GM12878 (cell line): ENCODE results near the gene ZNF768. TPM values are rescaled to one million over a fixed set of nuclear protein-coding genes. Genes with fewer than 3 reads are reported as not detected.
A peak's percentile ranks its signal among the peaks of the same experiment; 100 is the strongest.

Experiments
- CBFB ChIP-seq: IDR thresholded peaks from 2 replicates; pipeline ENCODE4 v1.6.1; 2016; ENCODE audit warnings: antibody characterized with exemption, low read depth
- CBX5 ChIP-seq: sonication (generic); IDR thresholded peaks from 2 replicates; pipeline ENCODE4 v1.6.1; 2016; ENCODE audit warnings: low read depth, moderate library complexity, mild to moderate bottlenecking, inconsistent platforms
- CHD2 ChIP-seq: IDR thresholded peaks from 2 replicates; pipeline ENCODE4 v1.6.1; 2011; ENCODE audit warnings: low read depth, low read length, improper control_type of control experiment, borderline replicate concordance
- FOXM1 ChIP-seq: IDR thresholded peaks from 2 replicates; pipeline ENCODE4 v1.6.1; 2012; ENCODE audit warnings: low read depth, mild to moderate bottlenecking, inconsistent platforms, low read length, moderate library complexity
- HDAC6 ChIP-seq: fragments of 200-600 bp; sonication (generic); IDR thresholded peaks from one replicate; pipeline ENCODE4 v1.8.0; 2017; ENCODE audit warnings: antibody characterized with exemption; ENCODE audit not compliant: unreplicated experiment
- HDGF ChIP-seq: fragments of 450-650 bp; IDR thresholded peaks from 2 replicates; pipeline ENCODE4 v1.6.1; 2016; ENCODE audit warnings: antibody characterized with exemption
- IKZF1 ChIP-seq: fragments of 450-650 bp; conservative IDR thresholded peaks from 2 replicates; pipeline ENCODE4 v1.6.1; 2017; ENCODE audit warnings: antibody characterized with exemption, mild to moderate bottlenecking
- IRF4 ChIP-seq: IDR thresholded peaks from 2 replicates; pipeline ENCODE4 v1.6.1; 2011; ENCODE audit warnings: low read depth, low read length
- MEF2A ChIP-seq: IDR thresholded peaks from 2 replicates; pipeline ENCODE4 v1.6.1; 2011; ENCODE audit warnings: low read depth, mild to moderate bottlenecking, low read length, moderate library complexity; ENCODE audit not compliant: insufficient read depth
- MYB ChIP-seq: fragments of 150-350 bp; IDR thresholded peaks from 2 replicates; pipeline ENCODE4 v1.6.1; 2014; ENCODE audit warnings: mild to moderate bottlenecking, low read depth, low read length, borderline replicate concordance
- NFXL1 ChIP-seq: fragments of 450-650 bp; IDR thresholded peaks from 2 replicates; pipeline ENCODE4 v1.6.1; 2017; ENCODE audit warnings: antibody characterized with exemption, mild to moderate bottlenecking, borderline replicate concordance
- NR2C2 ChIP-seq: IDR thresholded peaks from 2 replicates; pipeline ENCODE4 v1.6.1; 2011; ENCODE audit warnings: borderline replicate concordance, low read depth; ENCODE audit not compliant: control insufficient read depth, insufficient read length
- PAX5 ChIP-seq: IDR thresholded peaks from 2 replicates; pipeline ENCODE4 v1.6.1; 2011; ENCODE audit warnings: low read depth, low read length, borderline replicate concordance
- POLR2A ChIP-seq: IDR thresholded peaks from 2 replicates; pipeline ENCODE4 v1.6.1; 2011; ENCODE audit warnings: low read depth, mild to moderate bottlenecking, low read length
- RELA ChIP-seq: fragments of 450-650 bp; IDR thresholded peaks from 2 replicates; pipeline ENCODE4 v1.8.0; 2014; ENCODE audit warnings: borderline replicate concordance; ENCODE audit not compliant: partially characterized antibody
- RUNX3 ChIP-seq: IDR thresholded peaks from 2 replicates; pipeline ENCODE4 v1.6.1; 2012; ENCODE audit warnings: low read length, inconsistent platforms
- SMAD5 ChIP-seq: IDR thresholded peaks from 2 replicates; pipeline ENCODE4 v1.6.1; 2016; ENCODE audit warnings: antibody characterized with exemption, low read depth
- SREBF1 ChIP-seq: IDR thresholded peaks from 2 replicates; pipeline ENCODE4 v1.6.1; 2012; ENCODE audit warnings: mild to moderate bottlenecking, low read length
- SREBF2 ChIP-seq: IDR thresholded peaks from 2 replicates; pipeline ENCODE4 v1.6.1; 2012; ENCODE audit warnings: mild to moderate bottlenecking, low read length
- TCF7 ChIP-seq: IDR thresholded peaks from 2 replicates; pipeline ENCODE4 v1.6.1; 2014; ENCODE audit warnings: antibody characterized with exemption, borderline replicate concordance
- ZNF274 ChIP-seq: IDR thresholded peaks from one replicate; pipeline ENCODE4 v1.8.0; 2011; ENCODE audit not compliant: insufficient read length, insufficient read depth
- ZNF622 ChIP-seq: fragments of 450-650 bp; IDR thresholded peaks from 2 replicates; pipeline ENCODE4 v1.6.1; 2017; ENCODE audit warnings: mild to moderate bottlenecking, inconsistent platforms
- polyA plus RNA-seq, 11 experiments: library from polyadenylated mRNA; depleted of rRNA in 4 of 11; unstranded in 6 of 11; stranded (reverse) in 5 of 11; fragments of >200 nt; fragmentation: Nextera tagmentation in 4 of 11; fragmentation: Illumina TruSeq in 1 of 11; extraction: Ambion mirVana in 4 of 11; extraction: Trizol in 1 of 11; gene quantifications; 1 replicate in 1 of 11; 2 replicates in 10 of 11; pipeline versions ENCODE4 v1.2.1 to v1.2.3, GENCODE V29; 2011 to 2016; ENCODE audit warnings: inconsistent platforms in 2 of 11, missing spikeins in 2 of 11, low read depth in 1 of 11
- total RNA-seq, 4 experiments: library from RNA; depleted of rRNA in 3 of 4; stranded (reverse); fragments of >200 nt in 3 of 4; fragmentation: Illumina TruSeq in 1 of 4; extraction: Trizol in 1 of 4; gene quantifications; 2 replicates each; pipeline versions ENCODE4 v1.2.1 to v1.2.3, GENCODE V29; 2013 to 2021
- TF ChIP-seq, protein P1 (sequence below): IDR thresholded peaks from 2 replicates; pipeline ENCODE4 v1.6.1; 2011; ENCODE audit warnings: mild to moderate bottlenecking, low read depth, low read length, moderate library complexity; ENCODE audit not compliant: insufficient replicate concordance
- TF ChIP-seq, protein P2 (sequence below): fragments of 450-650 bp; formaldehyde crosslinking; IDR thresholded peaks from 2 replicates; pipeline ENCODE4 v1.4.0; 2022; ENCODE audit warnings: mild to moderate bottlenecking, moderate library complexity
- TF ChIP-seq, protein P3 (sequence below): fragments of 450-650 bp; IDR thresholded peaks from 2 replicates; pipeline ENCODE4 v1.6.1; 2018; ENCODE audit warnings: mild to moderate bottlenecking, low read depth, moderate library complexity; ENCODE audit not compliant: partially characterized antibody

ZNF768 gene
- total and polyA plus RNA-seq, 10 of the 15 experiments (the other 5 are each of a cell fraction or from before 2014, with no cell fraction given) = 0.05 to 23.1 (median 9.1) TPM

DNA sequence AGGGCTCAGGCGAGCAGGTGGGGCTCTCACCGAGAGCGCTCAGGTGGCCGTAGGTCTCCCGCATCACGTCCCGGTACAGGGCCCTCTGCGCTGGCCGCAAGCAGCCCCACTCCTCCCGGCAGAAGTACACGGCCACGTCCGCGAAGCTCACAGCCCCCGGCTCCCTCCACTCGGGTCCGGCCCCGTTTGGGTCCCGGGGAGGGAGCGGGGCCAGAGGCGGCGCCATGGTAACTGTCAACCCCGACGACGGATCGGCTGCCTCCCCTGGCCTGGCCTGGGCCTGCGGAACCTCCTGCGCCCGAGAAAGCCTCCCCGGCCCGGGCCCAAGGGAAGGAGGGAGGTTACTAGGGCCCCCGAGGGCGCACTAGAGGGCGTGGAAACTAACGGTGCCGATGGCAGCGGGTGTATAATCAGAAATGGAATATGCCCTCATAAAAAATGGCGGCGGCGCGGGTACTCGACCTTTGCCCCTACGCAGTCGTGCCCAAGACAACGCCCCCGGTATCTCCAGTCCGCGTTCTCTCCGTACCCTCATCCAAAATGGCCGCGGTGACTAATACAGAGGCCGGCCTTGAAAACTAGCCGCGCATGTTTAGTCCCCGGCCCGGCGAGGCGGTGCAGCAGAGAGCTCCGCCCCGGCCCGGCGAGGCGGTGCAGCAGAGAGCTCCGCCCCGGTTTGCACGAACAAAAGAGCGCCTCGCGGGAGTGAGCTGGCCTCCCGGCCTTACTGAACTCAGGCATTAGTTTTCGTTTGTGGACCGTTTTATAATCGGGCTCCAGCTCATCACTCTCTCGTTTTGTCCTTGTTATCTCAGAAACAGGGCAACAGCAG, 31.8 kb upstream of the ZNF768 start, which contains the start of gene ZNF764 (continued):
- TF ChIP-seq FOXM1 (no peak), HDAC6 (no peak), RELA (no peak), HDGF (no peak), NFXL1 (no peak), IRF4 (no peak), MYB (no peak), MEF2A (0 out of 2 replicates have a peak, but pooled peaks have one; percentile 52), ZNF622 (no peak), SREBF1 (peak; percentile 79), SREBF2 (no peak), CHD2 (peak; percentile 73), NR2C2 (peak; percentile 79), IKZF1 (peak; percentile 97), POLR2A (peak; percentile 68), ZNF274 (no peak), PAX5 (no peak), CBFB (peak; percentile 45; the same call in 1 of the 2 replicates), CBX5 (no peak), RUNX3 (0 out of 2 replicates have a peak, but pooled peaks have one; percentile 43), TCF7 (no peak), SMAD5 (no peak; the same call in 1 of the 2 replicates)
- TF ChIP-seq, protein P1, sequence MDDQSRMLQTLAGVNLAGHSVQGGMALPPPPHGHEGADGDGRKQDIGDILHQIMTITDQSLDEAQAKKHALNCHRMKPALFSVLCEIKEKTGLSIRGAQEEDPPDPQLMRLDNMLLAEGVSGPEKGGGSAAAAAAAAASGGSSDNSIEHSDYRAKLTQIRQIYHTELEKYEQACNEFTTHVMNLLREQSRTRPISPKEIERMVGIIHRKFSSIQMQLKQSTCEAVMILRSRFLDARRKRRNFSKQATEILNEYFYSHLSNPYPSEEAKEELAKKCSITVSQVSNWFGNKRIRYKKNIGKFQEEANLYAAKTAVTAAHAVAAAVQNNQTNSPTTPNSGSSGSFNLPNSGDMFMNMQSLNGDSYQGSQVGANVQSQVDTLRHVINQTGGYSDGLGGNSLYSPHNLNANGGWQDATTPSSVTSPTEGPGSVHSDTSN = no peak
- TF ChIP-seq, protein P2, sequence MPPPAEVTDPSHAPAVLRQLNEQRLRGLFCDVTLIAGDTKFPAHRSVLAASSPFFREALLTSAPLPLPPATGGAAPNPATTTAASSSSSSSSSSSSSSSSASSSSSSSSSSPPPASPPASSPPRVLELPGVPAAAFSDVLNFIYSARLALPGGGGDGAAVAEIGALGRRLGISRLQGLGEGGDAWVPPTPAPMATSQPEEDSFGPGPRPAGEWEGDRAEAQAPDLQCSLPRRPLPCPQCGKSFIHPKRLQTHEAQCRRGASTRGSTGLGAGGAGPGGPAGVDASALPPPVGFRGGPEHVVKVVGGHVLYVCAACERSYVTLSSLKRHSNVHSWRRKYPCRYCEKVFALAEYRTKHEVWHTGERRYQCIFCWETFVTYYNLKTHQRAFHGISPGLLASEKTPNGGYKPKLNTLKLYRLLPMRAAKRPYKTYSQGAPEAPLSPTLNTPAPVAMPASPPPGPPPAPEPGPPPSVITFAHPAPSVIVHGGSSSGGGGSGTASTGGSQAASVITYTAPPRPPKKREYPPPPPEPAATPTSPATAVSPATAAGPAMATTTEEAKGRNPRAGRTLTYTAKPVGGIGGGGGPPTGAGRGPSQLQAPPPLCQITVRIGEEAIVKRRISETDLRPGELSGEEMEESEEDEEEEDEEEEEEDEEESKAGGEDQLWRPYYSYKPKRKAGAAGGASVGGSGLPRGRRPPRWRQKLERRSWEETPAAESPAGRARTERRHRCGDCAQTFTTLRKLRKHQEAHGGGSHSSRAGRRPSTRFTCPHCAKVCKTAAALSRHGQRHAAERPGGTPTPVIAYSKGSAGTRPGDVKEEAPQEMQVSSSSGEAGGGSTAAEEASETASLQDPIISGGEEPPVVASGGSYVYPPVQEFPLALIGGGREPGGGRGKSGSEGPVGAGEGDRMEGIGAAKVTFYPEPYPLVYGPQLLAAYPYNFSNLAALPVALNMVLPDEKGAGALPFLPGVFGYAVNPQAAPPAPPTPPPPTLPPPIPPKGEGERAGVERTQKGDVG (CRISPR knock-in tag) = no peak
- TF ChIP-seq, protein P3, sequence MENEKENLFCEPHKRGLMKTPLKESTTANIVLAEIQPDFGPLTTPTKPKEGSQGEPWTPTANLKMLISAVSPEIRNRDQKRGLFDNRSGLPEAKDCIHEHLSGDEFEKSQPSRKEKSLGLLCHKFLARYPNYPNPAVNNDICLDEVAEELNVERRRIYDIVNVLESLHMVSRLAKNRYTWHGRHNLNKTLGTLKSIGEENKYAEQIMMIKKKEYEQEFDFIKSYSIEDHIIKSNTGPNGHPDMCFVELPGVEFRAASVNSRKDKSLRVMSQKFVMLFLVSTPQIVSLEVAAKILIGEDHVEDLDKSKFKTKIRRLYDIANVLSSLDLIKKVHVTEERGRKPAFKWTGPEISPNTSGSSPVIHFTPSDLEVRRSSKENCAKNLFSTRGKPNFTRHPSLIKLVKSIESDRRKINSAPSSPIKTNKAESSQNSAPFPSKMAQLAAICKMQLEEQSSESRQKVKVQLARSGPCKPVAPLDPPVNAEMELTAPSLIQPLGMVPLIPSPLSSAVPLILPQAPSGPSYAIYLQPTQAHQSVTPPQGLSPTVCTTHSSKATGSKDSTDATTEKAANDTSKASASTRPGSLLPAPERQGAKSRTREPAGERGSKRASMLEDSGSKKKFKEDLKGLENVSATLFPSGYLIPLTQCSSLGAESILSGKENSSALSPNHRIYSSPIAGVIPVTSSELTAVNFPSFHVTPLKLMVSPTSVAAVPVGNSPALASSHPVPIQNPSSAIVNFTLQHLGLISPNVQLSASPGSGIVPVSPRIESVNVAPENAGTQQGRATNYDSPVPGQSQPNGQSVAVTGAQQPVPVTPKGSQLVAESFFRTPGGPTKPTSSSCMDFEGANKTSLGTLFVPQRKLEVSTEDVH = no peak
